ENCODE data around the gene SSMEM1. TPM values are rescaled to one million over a fixed set of nuclear protein-coding genes. Genes with fewer than 3 reads are reported as not detected.

Gene SSMEM1
- total RNA-seq, 1 experiment from 2014 or later = not detected

DNA sequence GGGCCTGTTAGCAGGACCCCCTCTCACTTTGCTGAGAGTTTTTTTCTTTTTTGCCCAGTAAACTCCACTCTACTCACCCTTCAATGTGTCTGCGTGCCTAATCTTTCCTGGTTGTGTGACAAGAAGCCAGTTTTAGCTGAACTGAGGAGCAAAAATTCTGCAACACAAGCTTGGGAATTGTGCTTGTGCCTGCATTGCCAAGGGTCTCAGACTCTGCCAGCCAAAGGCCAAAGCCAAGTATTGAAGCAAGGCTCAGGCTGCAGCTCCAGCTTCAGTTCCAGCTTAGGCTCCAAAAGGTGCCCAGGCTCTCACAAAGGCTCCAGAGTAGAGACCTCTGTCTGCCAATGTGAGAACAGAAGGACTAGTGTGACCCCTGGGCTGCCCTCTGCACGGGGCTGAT, 54.8 kb downstream of the SSMEM1 start:
- WGBS (ENCODE audit: extremely low coverage, insufficient read length, low lambda C conversion rate) = no CpG with 5 or more reads among the region's 2 CpGs
- H3K18ac ChIP-seq (ENCODE audit: insufficient read length, low read depth, low read length) = no peak overlapping the region
- peaks cover 8% of the 10 kb centered on the region for H3K27me3 Mint-ChIP-seq (ENCODE audit: low read depth)

More for the DNA sequence above, 54.8 kb downstream of the SSMEM1 start:
- Histone ChIP-seq H3K9me3 (ENCODE audit: control insufficient read depth, low read depth, low read length) (no peaks in the 10 kb centered on the region), H3K14ac (ENCODE audit: insufficient read depth, low read length) (no peak overlapping the region), H3K9ac (ENCODE audit: extremely low read depth, insufficient read length, low read length) (no peak overlapping the region), H3K23me2 (ENCODE audit: insufficient read length, low read depth, low read length, poor library complexity, severe bottlenecking) (no peaks in the 10 kb centered on the region), H3K27ac (ENCODE audit: insufficient read length, low read depth, low read length) (no peak overlapping the region), H2BK12ac (ENCODE audit: insufficient read length, low read depth, low read length) (no peak overlapping the region), H2BK15ac (ENCODE audit: low read depth, low read length) (no peak overlapping the region), H4K5ac (ENCODE audit: insufficient read length, low read depth, low read length) (no peak overlapping the region), H4K8ac (replicated peaks; ENCODE audit: insufficient read length, low read depth, low read length) (no peak overlapping the region), H3K4me1 (ENCODE audit: insufficient read depth, low read length) (no peaks in the 10 kb centered on the region; the same call in 1 of the 2 replicates), H4K20me1 (ENCODE audit: control insufficient read depth, insufficient read depth, insufficient read length) (no peaks in the 10 kb centered on the region), H3K56ac (ENCODE audit: insufficient read length, low read depth, low read length) (no peak overlapping the region), H2BK20ac (ENCODE audit: low read depth, low read length, poor library complexity, severe bottlenecking) (no peak overlapping the region), H3K4me2 (ENCODE audit: insufficient read depth, insufficient read length, low read length) (no peak overlapping the region), H3K79me1 (ENCODE audit: insufficient read depth, low read depth, low read length, poor library complexity, severe bottlenecking) (no peaks in the 10 kb centered on the region), H4K91ac (ENCODE audit: insufficient read length, low read depth, low read length) (no peak overlapping the region), H2AK5ac (ENCODE audit: insufficient read length, low read length) (no peak overlapping the region), H3T11ph (ENCODE audit: low read length) (no peak overlapping the region), H3K23ac (ENCODE audit: insufficient read length, low read depth, low read length) (no peak overlapping the region), H3K79me2 (ENCODE audit: insufficient read depth, low read length) (no peaks in the 10 kb centered on the region), H2BK120ac (ENCODE audit: low read depth, low read length, poor library complexity, severe bottlenecking) (no peak overlapping the region), H2BK5ac (ENCODE audit: insufficient read length, low read length) (no peak overlapping the region), H3K27me3 (ENCODE audit: insufficient read depth, low read length) (no peaks in the 10 kb centered on the region), H3K4ac (ENCODE audit: low read depth, low read length) (no peak overlapping the region), H2AFZ (ENCODE audit: low read length) (no peak overlapping the region)
- H3K4me3 Mint-ChIP-seq = no peak overlapping the region
- no peak overlapping the region for H3K27ac Mint-ChIP-seq
- no peak for TF ChIP-seq CTCF (conservative IDR thresholded peaks at IDR 0.05)
- no peak for DNase-seq
- peaks cover 46 to 47% of the 10 kb centered on the region in 2 experiments for H3K4me1 Mint-ChIP-seq
- peaks cover 2 to 19% (median 14%) of the 10 kb centered on the region in 3 experiments; a peak in 6 of 7 replicates for H3K36me3 Mint-ChIP-seq (ENCODE audit: insufficient read depth in 1 of 3, low read depth in 3 of 3)
- H3K9me3 Mint-ChIP-seq = peaks cover 5 to 19% of the 10 kb centered on the region in 2 experiments; a peak in 4 of 5 replicates
